ENCODE data around the gene RNF26.

The RNF26 gene

DNA sequence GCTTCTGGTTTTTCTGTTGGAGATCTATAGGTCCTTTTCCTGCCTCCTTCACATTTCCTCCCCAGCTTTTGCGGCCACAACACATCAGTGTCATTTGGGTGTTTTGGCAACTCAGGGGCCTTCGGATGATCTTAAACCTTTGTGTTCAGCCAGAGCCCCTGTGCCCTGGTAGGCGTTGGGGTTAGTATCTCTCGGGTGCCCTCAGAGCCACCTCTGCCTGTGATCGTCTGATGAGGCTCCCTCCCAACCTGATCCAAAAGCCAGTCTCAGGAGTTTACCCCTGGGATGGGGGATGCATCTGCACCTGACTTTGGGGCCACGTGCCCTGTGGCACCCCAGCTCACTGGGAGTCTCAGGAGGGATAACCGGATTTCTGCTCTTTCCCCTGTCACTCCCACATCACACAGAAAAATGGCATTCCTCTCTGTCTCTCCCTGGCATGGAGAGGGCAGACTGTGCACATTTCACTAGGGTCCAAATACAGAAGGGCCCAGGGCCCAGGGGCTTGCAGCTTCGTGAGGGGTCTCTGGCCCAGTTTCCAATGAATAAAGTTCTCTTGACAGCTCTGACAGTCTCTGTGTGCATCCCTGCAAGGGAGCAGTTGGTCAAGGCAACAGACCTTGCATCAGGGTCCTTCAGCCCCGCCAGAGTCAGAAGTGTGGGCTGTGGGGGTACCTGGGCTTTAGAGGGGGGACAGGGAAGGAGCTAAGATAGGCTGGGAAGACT, 2.6 kb downstream of the RNF26 start:
- no peak for DNase-seq

DNA sequence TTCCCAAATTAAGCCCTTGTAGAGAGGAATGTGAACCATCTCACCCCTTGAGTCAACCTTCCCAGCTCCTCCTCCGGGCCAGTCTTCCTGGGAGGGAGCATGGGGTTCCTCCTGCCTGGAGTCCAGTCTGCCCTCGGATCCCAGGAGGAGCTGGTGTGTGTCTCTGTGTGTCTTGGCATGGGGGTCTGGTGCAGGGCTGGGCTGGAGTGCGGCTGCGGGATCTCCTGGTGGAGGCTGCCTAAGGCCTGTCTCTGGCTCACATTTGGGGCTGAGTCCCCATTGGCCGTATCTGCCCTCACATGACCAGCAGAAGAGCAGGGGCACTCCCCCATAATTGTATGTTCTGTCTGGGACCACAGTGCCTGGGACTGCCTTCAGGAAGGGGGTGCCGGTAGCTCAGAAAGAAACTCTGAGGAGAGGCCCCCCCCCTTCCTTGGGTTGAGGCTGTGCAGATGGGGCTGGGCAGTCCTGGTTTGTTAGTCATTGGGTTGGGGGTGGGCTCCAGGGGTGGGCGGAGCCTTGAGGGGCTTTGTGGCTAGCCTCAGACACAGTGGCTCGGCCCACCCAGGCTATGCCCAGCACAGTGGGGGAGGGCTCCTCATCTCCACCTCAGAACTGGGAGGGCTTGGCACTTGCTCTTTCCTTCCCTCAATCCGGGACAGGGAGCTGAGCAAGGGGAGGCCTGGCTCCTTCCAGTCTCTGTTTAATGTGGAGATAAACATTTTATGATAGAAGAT, 3.4 kb downstream of the RNF26 start:
- DNase-seq, result no peak

DNA sequence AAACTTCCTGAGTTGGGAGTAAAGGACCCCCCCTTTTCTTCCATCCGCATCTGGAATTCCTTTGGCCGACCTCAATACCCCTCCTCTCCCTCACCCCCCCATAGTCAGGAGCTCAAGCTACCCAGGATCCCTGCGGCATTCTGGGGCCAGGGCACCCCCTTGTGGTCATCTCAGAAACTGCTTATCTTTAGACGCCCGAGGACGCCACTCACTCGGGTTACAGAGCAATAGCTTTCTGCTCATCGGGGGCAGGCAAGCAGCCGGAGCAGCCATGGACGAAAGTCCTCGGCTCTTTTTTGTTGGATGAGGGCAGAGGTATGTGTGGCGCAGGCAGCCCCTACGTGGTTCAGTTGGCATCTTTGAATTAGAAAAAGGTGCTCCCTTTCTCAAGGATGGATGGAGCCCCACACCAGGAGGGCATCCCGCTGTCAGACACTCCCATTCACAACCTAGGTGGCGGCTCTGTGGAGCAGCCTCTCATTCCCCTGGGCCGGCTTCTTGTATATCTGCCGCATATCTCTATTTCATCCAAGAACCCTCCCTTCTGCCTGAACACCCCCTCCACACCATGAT, 4.1 kb downstream of the RNF26 start:
- peak; percentile 42 for DNase-seq

DNA sequence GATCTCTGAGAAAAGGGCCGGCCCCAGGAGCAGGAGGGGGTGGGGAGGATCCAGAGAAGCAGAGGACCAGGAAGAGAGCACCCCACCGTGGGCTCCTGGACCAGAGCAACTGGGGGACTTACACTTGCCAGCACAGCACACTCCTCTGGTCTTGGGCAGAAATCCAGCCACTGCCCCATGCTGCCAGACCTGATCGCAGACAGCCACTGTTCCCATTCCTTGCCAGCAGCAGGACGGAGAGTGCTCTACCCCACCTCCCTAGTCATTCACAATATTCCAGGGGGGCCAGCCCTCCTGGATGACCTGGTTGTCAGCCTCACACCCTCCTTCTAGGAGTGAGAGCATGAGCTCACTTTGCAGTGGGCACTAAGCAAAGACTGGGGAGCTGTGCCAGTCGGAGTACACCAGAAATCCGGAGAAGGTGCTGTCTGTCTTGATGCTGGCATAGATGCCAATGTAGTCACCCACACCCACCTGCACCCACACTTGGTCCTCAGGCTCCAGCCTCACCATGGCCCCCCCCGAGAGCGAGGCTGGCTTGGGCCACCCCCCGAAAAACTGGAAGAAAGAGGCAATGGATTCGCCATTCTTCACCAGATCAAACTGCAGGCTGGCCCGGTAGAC, 4.8 kb downstream of the RNF26 start:
- no peak for DNase-seq

DNA sequence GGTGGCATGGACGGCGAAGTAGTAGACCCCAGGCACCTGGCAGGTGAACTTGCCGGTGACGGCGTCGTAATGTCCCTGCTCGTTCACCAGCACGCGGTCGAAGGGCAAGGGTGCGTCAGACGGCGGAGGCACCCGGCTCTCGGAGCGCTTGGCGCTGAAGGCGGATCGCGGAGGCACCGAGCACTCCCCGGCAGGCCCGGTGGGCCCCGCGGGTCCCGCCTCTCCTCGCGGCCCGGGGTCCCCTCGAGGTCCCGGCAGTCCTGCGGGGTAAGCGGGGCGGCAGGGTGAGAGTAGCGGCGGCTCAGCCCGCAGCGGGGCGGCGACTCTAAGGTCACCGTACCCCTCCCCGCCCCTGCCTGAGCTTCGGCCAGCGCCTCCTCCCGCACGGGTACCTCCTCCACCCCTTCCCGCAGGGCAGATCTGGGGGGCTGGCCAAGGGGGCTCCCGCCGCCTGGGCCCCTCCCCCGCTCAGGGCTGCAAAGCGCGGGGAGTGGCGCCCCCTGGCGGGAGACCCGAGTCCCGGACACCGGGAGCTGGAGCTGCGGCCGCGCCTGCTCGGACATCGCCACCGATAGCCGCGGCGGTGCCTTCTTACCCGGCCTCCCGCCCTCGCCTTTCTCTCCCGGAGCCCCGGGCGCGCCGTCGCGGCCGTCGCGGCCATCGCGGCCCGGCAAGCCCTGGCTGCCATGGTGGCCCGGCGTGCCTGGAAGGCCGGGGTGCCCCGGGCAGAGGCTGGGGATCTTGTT, 5.4 kb downstream of the RNF26 start:
- DNase-seq, result no peak

DNA sequence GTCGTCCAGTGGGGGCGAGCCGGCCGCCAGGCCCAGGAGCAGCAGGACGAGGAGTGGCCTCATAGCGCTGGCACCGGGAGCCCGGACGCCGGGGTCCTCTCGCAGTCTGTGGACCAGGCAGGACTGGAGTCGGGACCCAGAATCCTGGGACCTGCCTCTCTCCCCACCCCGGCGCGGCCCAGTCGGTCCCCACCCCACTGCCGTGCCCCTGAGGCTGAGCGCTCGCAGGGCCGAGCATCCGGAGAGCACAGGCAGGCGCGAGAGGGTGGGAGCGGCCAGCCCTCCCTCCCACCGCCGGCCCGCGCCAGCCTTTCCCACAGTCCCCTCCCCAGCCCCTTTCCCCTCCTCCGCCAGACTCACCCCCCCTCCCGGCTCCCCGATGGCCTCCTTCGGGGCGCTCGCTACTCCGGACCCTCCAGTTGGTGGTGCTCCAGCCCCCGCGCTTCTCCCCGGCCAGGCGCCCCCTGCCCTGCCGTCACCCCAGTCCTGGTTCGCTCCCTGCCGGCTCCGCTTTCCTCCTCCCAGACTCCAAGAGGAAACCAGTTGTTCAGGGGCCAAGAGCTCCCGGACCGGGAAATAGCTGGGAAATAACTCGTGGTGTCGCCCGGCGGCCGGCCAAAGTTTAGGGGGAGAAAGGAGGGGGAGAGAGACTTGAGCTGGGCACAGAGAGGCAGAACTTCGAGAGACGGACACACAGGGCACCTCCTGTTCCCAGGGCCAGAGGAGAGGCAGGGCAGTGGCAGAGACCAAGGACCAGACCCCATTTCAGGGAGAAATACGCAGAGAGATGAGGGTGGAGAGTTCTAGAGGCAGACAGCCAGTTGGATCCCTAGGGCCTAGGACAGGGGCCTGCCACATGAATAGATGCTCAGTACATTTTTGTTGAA, 6.3 kb downstream of the RNF26 start, which contains the start of gene C1QTNF5:
Gene C1QTNF5 (minus strand): TSS at position 549 of the 887 bp plus-strand sequence. CDS start 486 bp downstream, at position 63.
- DNase-seq, result no peak

DNA sequence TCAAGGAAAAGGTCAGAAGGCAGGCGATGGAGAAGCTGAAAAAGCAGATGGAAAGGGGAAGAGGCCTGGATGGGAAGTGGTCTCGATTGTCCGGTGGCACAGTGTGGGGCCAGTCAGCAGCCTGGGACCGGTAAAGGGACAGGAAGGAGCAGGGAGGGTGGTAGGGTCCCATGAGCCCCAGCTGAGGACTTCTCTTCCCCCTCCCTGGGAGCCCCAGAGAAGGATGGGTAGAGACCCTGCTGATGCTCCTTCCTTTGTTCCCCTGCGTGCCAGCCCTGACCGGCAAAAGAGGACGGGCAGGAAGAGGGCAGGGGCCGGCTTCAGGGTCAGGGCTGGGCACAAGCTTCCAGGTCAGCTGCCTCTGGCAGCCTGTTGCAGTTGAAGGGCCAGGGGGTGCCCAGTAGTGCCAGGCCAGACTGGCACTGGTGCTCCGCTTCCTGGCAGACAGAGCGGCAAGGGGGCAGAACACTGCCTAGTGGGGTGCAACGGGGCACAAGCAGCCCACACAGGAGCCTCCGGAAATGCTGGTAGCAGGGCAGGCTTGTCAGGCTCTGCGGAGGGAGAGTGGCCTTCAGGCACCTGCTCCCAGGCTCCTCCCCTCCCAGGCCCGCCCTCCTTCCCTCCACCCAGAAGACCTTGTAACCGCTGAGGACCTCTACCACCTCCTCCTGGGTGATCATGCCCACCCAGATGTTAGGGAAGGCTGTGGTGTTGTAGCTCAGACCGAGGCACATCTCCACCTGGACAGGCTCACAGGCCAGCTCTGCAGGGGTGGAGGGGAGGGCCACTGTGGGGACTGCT, 7.1 kb downstream of the RNF26 start:
- no peak for DNase-seq

DNA sequence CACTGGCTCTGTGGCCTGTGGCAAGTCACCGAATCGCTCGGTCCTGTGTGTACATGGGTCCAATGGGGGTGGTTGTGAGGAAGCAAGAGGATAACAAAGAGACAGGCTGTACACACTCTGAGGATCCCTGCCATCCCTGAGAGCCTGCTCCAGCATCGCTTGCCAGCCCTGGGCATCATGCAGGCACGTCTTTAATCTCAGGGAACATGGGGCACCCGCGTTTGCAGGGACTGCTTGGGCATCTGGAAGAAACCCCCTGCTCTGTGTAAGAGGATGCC, 7.6 kb downstream of the RNF26 start:
- DNase-seq, result no peak

DNA sequence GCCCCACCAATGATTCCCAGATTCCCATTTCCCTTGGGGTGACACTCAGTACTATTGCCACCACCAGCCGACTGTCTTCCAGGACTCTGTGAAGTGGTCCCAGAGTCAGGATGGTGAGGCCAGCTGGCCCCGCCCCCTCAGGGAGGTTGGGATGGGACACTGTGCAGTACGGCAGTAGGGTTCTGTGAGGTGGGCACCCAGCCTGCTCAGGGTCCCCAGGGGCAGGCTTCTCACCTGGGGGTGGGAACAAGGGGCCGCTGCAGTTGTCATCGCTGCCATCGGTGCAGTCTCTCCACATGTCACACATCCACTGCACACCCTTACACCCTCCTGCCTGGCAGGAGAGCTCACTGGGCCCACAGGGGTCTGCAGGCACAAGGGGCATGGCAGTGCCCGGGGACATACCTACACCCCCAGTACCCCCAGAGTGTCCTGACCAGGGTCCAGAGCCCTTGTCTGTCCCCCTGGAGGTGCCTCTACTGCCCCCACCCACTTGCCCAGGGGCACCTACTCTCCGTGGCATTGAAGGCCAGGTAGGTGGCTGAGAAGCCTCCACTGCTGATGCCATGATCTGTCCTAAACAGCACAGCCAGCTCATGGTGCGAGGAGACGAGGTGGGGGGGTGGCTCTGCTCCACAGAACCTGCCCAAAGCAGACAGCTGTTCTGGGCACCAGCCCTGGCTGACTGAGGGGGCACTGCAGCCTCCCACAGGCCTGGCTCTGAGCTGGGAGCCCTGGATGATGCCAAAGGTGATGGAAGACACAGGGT, 8.2 kb downstream of the RNF26 start:
- DNase-seq, result no peak

DNA sequence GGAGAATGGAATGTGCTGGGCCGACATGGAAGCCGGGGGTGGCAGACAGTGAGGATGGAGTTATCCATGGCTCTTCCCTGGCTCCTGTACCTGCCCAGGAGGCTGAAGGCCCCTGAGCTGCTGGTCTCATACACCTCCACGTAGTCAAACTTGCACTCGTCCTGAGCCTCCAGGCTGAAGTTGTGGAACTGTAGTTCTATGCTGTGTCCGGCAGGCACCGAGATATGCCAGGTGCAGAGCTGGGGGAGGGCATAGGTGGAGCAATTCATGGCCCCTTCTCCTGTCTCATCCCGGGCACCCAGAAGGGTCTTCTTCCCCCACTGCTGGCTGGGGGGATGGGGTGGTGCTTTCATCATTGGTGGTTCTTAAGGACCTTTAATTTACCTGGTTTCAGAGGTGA, 9.4 kb downstream of the RNF26 start:
- no peak for DNase-seq

DNA sequence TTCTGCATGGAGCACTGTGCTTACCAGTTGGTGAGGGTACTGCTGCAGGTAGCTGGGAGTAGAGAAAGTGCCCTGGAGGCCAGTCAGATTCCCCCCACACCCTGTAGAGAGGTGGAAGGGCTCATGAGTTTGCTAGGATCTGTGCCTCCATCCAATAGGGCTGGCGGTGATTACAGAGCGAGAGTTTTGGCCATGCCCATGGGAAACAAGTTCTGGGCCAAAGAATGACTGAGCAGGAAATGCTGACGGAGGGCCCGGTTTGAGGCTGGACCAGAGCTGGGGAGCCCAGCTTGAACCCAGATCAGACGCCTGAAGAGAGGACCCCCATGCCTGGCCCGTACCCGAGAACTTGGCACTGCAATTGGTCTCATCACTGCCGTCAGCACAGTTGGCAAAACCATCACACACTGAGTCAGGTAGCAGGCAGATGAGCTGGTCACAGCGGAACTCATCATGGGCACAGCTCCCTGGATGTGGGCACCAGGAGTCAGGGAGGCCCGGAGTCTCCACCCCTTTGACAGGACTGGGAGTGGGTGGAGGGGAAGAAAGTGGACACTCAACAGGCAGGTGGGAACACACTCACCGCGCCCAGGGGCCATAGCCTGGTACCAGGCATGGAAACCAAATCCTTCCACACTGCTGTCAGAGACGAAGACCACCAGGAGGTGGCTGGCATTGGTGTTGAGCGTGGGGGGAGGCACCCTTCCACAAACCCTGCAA, 10.1 kb downstream of the RNF26 start:
- no peak for DNase-seq

DNA sequence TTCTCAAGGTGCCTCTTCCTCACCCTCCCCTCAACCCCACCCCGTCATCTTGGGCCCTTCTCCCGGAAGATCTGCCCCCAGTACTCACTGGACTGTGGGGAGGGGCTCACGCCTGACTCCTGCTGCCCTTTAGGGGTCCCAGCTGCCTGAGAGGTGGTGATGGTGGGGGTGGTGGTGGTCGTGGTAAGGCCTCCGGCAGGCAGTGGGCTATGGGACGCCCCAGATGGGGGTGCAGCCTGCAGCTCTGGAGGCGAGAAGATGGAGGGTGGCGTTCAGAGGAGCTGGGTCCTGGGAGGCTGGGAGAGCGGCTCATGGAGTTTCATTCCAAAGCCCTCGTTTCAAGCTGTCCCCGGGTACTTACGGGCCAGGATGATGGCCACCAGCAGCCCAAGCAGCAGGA, 11.4 kb downstream of the RNF26 start:
- no peak for DNase-seq

DNA sequence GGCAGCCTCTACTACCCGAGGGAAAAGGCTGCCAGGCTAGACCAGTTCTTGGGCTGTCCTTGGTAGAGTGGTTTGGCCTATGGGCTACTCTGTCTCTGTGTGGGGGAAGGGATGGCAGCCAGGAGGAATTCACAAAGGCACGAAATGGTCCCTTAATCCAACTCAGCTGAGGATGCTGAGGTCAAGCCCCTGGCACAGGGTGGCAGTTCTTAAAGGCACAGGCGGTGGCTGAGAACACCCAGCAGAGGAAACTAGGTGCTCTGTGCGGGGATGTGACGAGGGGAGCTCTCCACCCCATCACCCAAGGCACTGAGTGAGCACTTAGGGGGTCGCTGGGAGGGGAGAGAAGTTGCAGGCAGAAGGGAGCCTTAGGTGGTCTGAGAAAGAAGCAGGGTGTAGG, 12.3 kb downstream of the RNF26 start, which contains the start of gene MFRP:
Gene MFRP (minus strand): TSS at position 101 of the 400 bp plus-strand sequence. CDS start 192 bp downstream, outside the sequence.
- DNase-seq, result no peak

DNA sequence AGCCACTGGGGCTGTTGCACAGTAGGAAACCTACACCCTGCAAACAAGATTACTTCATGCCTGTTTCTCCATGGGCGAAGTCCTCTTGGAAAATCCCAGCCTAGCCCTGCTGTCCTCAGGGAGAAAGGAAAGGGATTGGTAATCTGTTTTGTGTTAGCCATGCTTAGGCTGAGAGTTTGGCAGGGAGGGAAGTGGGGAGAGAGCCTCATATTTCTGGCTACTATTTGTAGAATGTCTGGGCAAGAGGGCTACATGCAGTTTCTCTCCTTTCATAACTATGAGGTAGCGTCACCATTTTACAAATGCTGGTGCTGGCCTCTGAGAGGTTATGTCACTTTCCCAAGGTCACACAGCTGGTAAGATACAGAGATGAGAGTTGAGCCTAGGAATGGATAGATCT, 12.9 kb downstream of the RNF26 start:
- DNase-seq, result no peak

DNA sequence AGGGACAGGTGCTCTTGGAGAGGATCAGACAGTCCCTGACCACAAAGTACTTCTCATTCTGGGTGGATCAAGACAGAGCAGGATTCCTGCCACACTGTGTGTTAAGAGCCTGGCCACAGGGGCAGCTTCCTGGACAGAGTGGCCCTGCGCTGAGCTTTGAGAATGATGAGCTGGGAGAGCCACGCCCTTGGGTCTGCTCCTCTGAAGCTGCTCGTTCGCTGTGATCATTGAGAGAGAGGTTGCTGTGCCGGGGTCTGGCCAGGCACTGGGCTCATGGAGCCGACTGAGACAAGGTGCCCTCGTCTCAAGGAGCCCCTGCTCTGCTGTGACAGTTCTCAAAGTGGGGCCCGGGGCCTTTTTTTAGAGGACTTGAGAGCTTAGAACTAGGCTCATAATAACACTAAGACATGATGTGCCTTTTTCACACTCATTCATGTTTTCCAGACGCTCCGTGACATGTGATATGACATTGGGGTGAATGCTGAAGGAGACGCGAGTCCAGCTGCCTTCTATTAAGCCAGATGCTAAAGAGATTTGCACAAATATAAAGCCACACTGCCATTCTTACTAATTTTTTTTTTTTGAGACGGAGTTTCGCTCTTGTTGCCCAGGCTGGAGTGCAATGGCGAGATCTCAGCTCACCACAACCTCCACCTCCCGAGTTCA, 13.7 kb downstream of the RNF26 start:
- no peak for DNase-seq

DNA sequence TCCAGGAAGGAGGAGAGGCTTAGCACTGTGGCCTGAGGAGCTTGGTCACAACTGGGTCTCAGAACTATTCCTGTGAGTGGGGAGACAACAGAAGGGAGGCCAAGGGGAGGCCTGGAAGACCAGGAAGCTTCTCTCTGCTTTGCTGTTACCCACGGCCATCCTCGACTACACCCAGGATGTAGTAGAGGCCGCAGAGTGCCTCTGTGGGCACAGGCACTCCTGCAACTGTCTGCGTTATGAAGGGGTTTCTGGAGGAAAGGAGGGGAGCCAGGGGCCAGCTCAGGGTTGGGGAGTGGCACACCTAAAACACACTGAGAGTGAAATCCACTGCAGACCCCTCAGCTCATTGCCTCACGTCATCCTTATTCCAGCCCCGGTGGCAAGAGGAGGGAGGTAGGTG, 16.0 kb downstream of the RNF26 start:
- no peak for DNase-seq

DNA sequence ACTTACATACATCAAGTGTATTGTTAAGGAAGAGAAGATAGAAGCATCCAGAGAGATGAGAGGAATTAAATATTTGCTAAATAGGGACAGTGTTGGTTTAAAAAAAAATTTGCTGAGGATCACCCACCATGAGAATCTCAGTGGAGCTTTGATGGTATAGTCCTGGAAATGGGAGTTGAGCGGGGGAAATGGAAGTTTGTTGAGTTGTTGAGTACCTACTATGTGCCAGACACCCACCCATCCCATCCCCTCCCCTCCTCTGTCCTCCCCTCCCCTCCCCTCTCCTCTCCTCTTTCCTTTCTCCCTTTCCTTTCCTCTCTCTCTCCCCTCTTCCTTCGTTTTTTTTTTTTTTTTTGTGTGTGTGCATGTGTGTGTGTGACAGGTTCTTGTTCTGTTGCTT, 16.9 kb downstream of the RNF26 start:
- DNase-seq, result no peak

DNA sequence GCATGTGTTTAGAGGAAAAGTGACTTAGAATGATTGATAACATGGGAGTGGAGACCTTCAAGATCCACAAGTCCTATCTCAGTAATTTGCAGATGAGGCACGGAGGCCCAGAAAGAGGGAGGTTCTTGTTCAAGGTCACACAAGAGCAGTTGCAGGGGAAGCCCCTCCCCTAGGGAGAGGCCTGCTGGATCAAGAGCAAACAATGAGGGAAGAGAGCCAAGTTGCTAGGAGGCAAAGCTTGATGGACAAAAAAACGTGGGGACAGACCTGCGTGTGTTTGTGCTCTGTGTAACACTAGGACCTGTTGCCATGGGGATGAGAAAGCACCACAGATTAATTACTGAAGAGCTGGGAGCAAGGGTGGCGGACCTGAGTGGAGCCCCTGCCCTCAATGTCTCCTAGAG, 18.5 kb downstream of the RNF26 start:
- DNase-seq, result peak; percentile 77
